Kidney (tissue), 14 donors: ENCODE measurements around the gene SAMD10. TPM values are rescaled to one million over a fixed set of nuclear protein-coding genes. Genes with fewer than 3 reads are reported as not detected.

Experiments used
- DNase-seq, 5 donors: peaks; one replicate each; pipeline ENCODE4 v3.0.0-alpha.2; 2013 to 2020
- FAIRE-seq: peaks from 2 replicates; lab custom pipeline; 2012; peaks lifted over from hg19 to GRCh38; lab: Jason Lieb, UNC
- H3K27ac ChIP-seq, 2 donors: one replicate each; pipeline ENCODE4 v1.7.0; 2013; ENCODE audit warnings: low read depth in 2 of 2, low read length in 2 of 2, inconsistent platforms in 1 of 2
- H3K27me3 ChIP-seq: one replicate; pipeline ENCODE4 v1.7.1; 2013; ENCODE audit warnings: low read length, inconsistent platforms; ENCODE audit not compliant: control insufficient read depth, insufficient read depth
- H3K36me3 ChIP-seq, 3 donors: one replicate each; pipeline versions ENCODE4 v1.7.0 to v1.7.1; 2013; ENCODE audit warnings: low read length in 3 of 3, control low read depth in 1 of 3, inconsistent platforms in 1 of 3; ENCODE audit not compliant: insufficient read depth in 3 of 3, control insufficient read depth in 2 of 3
- H3K4me1 ChIP-seq, 3 donors: one replicate each; pipeline versions ENCODE4 v1.7.0 to v1.7.1; 2013; ENCODE audit warnings: low read length in 3 of 3, inconsistent platforms in 1 of 3, low read depth in 1 of 3; ENCODE audit not compliant: control insufficient read depth in 2 of 3, insufficient read depth in 2 of 3
- H3K4me3 ChIP-seq, 3 donors: one replicate each; pipeline versions ENCODE4 v1.7.0 to v1.8.1; 2013; ENCODE audit warnings: low read length in 3 of 3, control low read depth in 1 of 3, inconsistent platforms in 1 of 3
- H3K9ac ChIP-seq, 3 donors: one replicate each; pipeline versions ENCODE4 v1.7.0 to v1.7.1; 2013; ENCODE audit warnings: low read length in 3 of 3, control low read depth in 1 of 3, inconsistent platforms in 1 of 3
- H3K9me3 ChIP-seq, 3 donors: one replicate each; pipeline versions ENCODE4 v1.7.0 to v1.7.1; 2013; ENCODE audit warnings: low read length in 3 of 3, control low read depth in 1 of 3, inconsistent platforms in 1 of 3; ENCODE audit not compliant: control insufficient read depth in 2 of 3, insufficient read depth in 1 of 3
- CTCF ChIP-seq: IDR thresholded peaks from 3 replicates; pipeline ENCODE4 v1.5.1; 2012; ENCODE audit warnings: mild to moderate bottlenecking, moderate library complexity, borderline replicate concordance; ENCODE audit not compliant: insufficient read depth; ENCODE audit errors: extremely low read depth
- intact Hi-C: fragments of 100-400 bp; cut with DNase I; formaldehyde crosslinking; loops from one replicate; pipeline ENCODE4 v1.11.1; 2022
- polyA plus RNA-seq: library from polyadenylated mRNA; stranded (reverse); fragments of 350-450 nt; fragmentation: Illumina TruSeq; extraction: RNeasy Lipid Tissue Mini Kit (QIAGEN cat#74804); gene quantifications from one replicate; pipeline ENCODE4 v1.2.3, GENCODE V29; 2014; ENCODE audit warnings: low read depth, low replicate concordance; ENCODE audit not compliant: insufficient read depth
- total RNA-seq: library from RNA; stranded (reverse); fragmentation: NEBNext Ultra II Directional; extraction: Animal tissue kit (Norgen Biotek cat#: 25700); gene quantifications from one replicate; pipeline ENCODE4 v1.2.1, GENCODE V29; 2021
- donor health status: control.
- donor health status: control.
- donor health status: control.
- donor health status: control.
- donor health status: control.
- donor health status: DM: yes; HTN: yes; CAD: no.
- donor health status: Normal renal cell carcinoma (clear cell type).

Gene SAMD10
- total and polyA plus RNA-seq, 2 donors from 2014 or later: 7.9 to 8.5 TPM

DNA sequence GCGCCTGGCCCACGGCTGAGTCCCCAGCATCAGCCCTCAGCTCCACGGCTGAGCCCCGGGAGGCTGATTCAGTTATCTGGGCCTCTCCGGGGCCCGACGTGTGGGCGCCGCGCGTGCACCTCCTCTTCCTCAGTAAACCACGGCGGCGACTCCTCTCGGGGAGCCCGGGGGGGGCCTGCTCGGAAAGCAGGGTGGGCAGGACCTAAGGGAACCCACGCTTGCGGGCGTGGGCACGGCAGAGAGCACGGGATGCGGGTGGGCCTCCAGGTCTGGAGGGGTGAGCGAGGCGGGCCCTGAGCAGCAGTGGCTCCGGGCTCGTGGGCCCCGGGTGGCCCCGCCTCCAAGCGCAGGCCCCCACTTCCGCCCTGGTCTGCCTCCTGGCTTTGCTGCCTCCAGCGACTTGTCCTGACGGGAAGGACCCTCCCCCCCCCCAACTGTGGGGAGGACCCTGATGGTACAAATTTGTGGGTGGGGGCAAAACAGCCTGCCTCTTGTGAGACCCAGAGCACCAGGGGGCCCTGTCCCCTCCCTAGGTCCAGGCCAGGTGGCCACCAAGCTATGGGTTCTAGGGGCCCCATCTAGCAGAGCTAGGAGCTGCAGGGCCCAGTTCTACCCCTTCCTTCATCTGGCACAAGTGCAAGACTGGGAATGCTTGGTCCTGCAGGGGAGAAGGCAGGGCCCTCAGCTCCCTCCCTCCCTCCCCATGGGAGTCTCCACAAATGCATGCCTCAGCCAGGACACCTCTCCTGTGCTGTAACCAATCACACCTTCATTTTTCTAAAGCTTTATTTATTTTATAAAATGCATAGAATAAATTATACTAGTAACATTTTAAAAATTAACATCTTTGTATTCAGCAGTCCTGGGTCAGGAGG is 40.1 kb downstream of the SAMD10 start:
- no peaks in the 10 kb centered on the region for H3K4me1 ChIP-seq
- H3K36me3 ChIP-seq: peaks cover 0 to 30% (median 5%) of the 10 kb centered on the region in 3 donors
- no peak overlapping the region for H3K4me3 ChIP-seq
- DNase-seq (peak in 2 of 5 donors; percentile 52 to 69), FAIRE-seq (no peak)
- H3K9ac ChIP-seq: no peak overlapping the region
- H3K27me3 ChIP-seq: no peaks in the 10 kb centered on the region
- TF ChIP-seq CTCF: no peak
- no peak overlapping the region for H3K27ac ChIP-seq
- H3K9me3 ChIP-seq: no peaks in the 10 kb centered on the region
- intact Hi-C loops: no loop called here

DNA sequence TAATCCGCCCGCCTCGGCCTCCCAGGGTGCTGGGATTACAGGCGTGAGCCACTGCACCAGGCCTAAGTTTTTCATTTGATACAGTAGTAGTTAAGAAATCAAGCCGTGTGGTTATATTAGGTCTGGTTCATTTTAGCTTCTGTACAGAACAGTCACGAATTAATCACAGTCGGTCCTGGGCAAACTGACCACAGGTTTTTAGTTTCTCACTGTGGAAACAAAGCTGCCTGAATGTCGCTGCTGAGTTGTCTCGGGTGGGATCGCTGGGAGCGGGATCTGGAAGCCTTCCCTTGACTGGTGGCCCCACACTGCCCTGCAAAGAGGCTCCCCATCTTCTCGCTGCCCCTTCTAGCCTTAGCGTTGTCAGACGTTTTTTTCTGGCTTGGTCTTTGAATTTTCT is 41.8 kb downstream of the SAMD10 start:
- Histone ChIP-seq H3K27ac (no peak overlapping the region), H3K4me3 (no peak overlapping the region), H3K9me3 (no peaks in the 10 kb centered on the region), H3K4me1 (no peaks in the 10 kb centered on the region), H3K27me3 (no peaks in the 10 kb centered on the region), H3K36me3 (peaks cover 0 to 25% (median 7%) of the 10 kb centered on the region in 3 donors), H3K9ac (no peak overlapping the region)
- FAIRE-seq (no peak), DNase-seq (no peak)
- intact Hi-C loops: no loop called here
- no peak for TF ChIP-seq CTCF

DNA sequence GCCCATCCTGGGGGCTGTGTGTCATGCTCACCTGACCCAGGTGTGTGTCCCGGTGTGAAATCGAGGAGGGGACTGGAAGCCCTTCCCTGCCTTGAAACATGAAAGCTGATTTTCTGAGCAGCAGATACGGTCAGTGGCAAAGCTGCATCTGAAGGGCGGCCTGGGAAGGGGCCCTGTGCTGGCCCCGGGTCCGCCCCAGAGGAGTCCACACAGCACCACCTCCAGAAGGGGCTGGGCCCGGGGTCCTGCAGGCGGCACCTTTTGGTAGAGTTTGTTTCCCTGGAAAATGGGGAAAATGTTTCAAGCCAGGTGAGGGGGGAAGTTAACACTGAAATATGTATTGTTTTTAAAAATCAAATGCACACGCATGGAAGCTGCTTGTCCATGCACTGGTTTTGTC is 44.0 kb downstream of the SAMD10 start:
- Histone ChIP-seq H3K27ac (no peak overlapping the region), H3K27me3 (no peaks in the 10 kb centered on the region), H3K9me3 (no peaks in the 10 kb centered on the region), H3K4me3 (no peak overlapping the region), H3K9ac (no peak overlapping the region), H3K4me1 (no peaks in the 10 kb centered on the region), H3K36me3 (peaks cover 2 to 38% (median 12%) of the 10 kb centered on the region in 3 donors)
- intact Hi-C loops: no loop called here
- no peak for TF ChIP-seq CTCF
- DNase-seq: peak in 1 of 5 donors; percentile 57
- no peak for FAIRE-seq
